K562 (cell line): ENCODE data around the gene RIIAD1. TPM values are rescaled to one million over a fixed set of nuclear protein-coding genes. Genes with fewer than 3 reads are reported as not detected.

Source experiments
- CLOCK ChIP-seq: fragments of 250-450 bp; sonication (Bioruptor Pico); IDR thresholded peaks from 2 replicates; pipeline ENCODE4 v1.4.0; 2020; ENCODE audit warnings: mild to moderate bottlenecking, moderate library complexity, borderline replicate concordance
- CXXC5 ChIP-seq: fragments of 250-450 bp; sonication (Bioruptor Pico); IDR thresholded peaks from 2 replicates; pipeline ENCODE4 v1.8.0; 2022; ENCODE audit warnings: inconsistent platforms, mild to moderate bottlenecking, moderate library complexity
- ETV6 ChIP-seq, 3 experiments: fragments of 150-350 bp in 1 of 3; sonication (generic) in 1 of 3; formaldehyde crosslinking in 1 of 3; IDR thresholded peaks; 2 replicates each; pipeline versions ENCODE4 v1.6.1 to v1.8.0; 2014 to 2022; ENCODE audit warnings: borderline replicate concordance in 2 of 3, low read depth in 2 of 3, antibody characterized with exemption in 1 of 3, low read length in 1 of 3, mild to moderate bottlenecking in 1 of 3, missing genetic modification reagents in 1 of 3
- FOSL1 ChIP-seq: fragments of 200-800 bp; sonication (Bioruptor generic); conservative IDR thresholded peaks from 2 replicates; pipeline ENCODE4 v1.6.1; 2016; ENCODE audit warnings: missing genetic modification characterization, missing compliant biosample characterization
- GATA2 ChIP-seq: sonication (generic); formaldehyde crosslinking; IDR thresholded peaks from 2 replicates; pipeline ENCODE4 v1.4.0; 2020; ENCODE audit warnings: mild to moderate bottlenecking, missing genetic modification reagents
- GATAD2B ChIP-seq: fragments of 450-650 bp; IDR thresholded peaks from 2 replicates; pipeline ENCODE4 v1.6.1; 2017; ENCODE audit warnings: mild to moderate bottlenecking, borderline replicate concordance
- IFI16 ChIP-seq: fragments of 250-450 bp; sonication (Bioruptor Pico); IDR thresholded peaks from 2 replicates; pipeline ENCODE4 v2.1.2; 2022; ENCODE audit warnings: mild to moderate bottlenecking, inconsistent platforms
- IRF2 ChIP-seq: sonication (generic); formaldehyde crosslinking; IDR thresholded peaks from 2 replicates; pipeline ENCODE4 v1.8.1; 2022; ENCODE audit warnings: mild to moderate bottlenecking, missing genetic modification reagents
- KAT2B ChIP-seq: IDR thresholded peaks from one replicate; pipeline ENCODE4 v1.6.1; 2012; ENCODE audit warnings: low read depth, mild to moderate bottlenecking, control low read depth, inconsistent platforms, low read length, moderate library complexity
- NEUROD1 ChIP-seq: fragments of 150-350 bp; IDR thresholded peaks from 2 replicates; pipeline ENCODE4 v1.6.1; 2014; ENCODE audit warnings: borderline replicate concordance, low read length, low read depth; ENCODE audit not compliant: partially characterized antibody
- NFIX ChIP-seq: fragments of 250-450 bp; sonication (Bioruptor Pico); IDR thresholded peaks from 2 replicates; pipeline ENCODE4 v1.4.0; 2020; ENCODE audit warnings: low read depth, mild to moderate bottlenecking, moderate library complexity
- RBM17 ChIP-seq: fragments of 200-400 bp; formaldehyde crosslinking; IDR thresholded peaks from 2 replicates; pipeline ENCODE4 v1.6.1; 2017; ENCODE audit warnings: low read depth, mild to moderate bottlenecking, low read length, borderline replicate concordance
- SAFB2 ChIP-seq: fragments of 200-400 bp; formaldehyde crosslinking; IDR thresholded peaks from 2 replicates; pipeline ENCODE4 v1.6.1; 2018; ENCODE audit warnings: borderline replicate concordance, low read length, low read depth, moderate library complexity; ENCODE audit not compliant: severe bottlenecking
- SMC3 ChIP-seq: conservative IDR thresholded peaks from 2 replicates; pipeline ENCODE4 v1.6.1; 2011; ENCODE audit warnings: low read depth, low read length, improper control_type of control experiment; ENCODE audit not compliant: insufficient read depth
- TAF15 ChIP-seq: fragments of 200-400 bp; formaldehyde crosslinking; IDR thresholded peaks from 2 replicates; pipeline ENCODE4 v1.6.1; 2017; ENCODE audit warnings: mild to moderate bottlenecking, low read depth, low read length, moderate library complexity
- TCF7 ChIP-seq: sonication (generic); IDR thresholded peaks from 2 replicates; pipeline ENCODE4 v1.6.1; 2016; ENCODE audit warnings: antibody characterized with exemption, borderline replicate concordance
- ZFP36 ChIP-seq: fragments of 150-350 bp; IDR thresholded peaks from 2 replicates; pipeline ENCODE4 v1.6.1; 2018; ENCODE audit warnings: low read length, low read depth; ENCODE audit not compliant: partially characterized antibody
- ZFX ChIP-seq: sonication (generic); formaldehyde crosslinking; IDR thresholded peaks from 2 replicates; pipeline ENCODE4 v1.8.0; 2022; ENCODE audit warnings: mild to moderate bottlenecking, missing genetic modification reagents, moderate library complexity
- ZNF384 ChIP-seq: IDR thresholded peaks from 2 replicates; pipeline ENCODE4 v1.6.1; 2012; ENCODE audit warnings: low read depth, low read length, improper control_type of control experiment
- polyA plus RNA-seq, 8 experiments: library from polyadenylated mRNA; depleted of rRNA in 4 of 8; stranded (reverse) in 5 of 8; unstranded in 3 of 8; fragments of >200 nt; fragmentation: Nextera tagmentation in 2 of 8; fragmentation: Illumina TruSeq in 1 of 8; extraction: Ambion mirVana in 2 of 8; extraction: Trizol in 1 of 8; gene quantifications; 2 replicates each; pipeline versions ENCODE4 v1.2.1 to v1.2.3, GENCODE V29; 2011 to 2014; ENCODE audit warnings: inconsistent platforms in 1 of 8, missing spikeins in 1 of 8
- total RNA-seq, 7 experiments: library from RNA; depleted of rRNA in 6 of 7; stranded (reverse); fragments of >200 nt in 6 of 7; fragmentation: Illumina TruSeq in 2 of 7; extraction: Trizol in 2 of 7; gene quantifications; 2 replicates each; pipeline versions ENCODE4 v1.2.1 to v1.2.3, GENCODE V29; 2011 to 2021; ENCODE audit warnings: low replicate concordance in 1 of 7
- TF ChIP-seq, protein P1 (sequence below): fragments of 250-450 bp; sonication (Bioruptor Pico); IDR thresholded peaks from 2 replicates; pipeline ENCODE4 v1.8.0; 2022; ENCODE audit warnings: inconsistent platforms, mild to moderate bottlenecking, moderate library complexity, borderline replicate concordance

RIIAD1 gene
- total and polyA plus RNA-seq, 9 of the 15 experiments (the other 6 are each of a cell fraction or from before 2014, with no cell fraction given) = not detected

GRCh38 chr1:151716771-151717631 lies 4.3 kb upstream of the RIIAD1 start, which contains the start of gene CELF3 (continued):
- TF ChIP-seq, protein P1, sequence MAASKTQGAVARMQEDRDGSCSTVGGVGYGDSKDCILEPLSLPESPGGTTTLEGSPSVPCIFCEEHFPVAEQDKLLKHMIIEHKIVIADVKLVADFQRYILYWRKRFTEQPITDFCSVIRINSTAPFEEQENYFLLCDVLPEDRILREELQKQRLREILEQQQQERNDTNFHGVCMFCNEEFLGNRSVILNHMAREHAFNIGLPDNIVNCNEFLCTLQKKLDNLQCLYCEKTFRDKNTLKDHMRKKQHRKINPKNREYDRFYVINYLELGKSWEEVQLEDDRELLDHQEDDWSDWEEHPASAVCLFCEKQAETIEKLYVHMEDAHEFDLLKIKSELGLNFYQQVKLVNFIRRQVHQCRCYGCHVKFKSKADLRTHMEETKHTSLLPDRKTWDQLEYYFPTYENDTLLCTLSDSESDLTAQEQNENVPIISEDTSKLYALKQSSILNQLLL (CRISPR knock-in tag) = no peak
- TF ChIP-seq TAF15 (no peak), SMC3 (no peak), NFIX (no peak), TCF7 (no peak), GATAD2B (no peak), FOSL1 (tag) (no peak), ZFX (CRISPR knock-in tag) (no peak), IRF2 (CRISPR knock-in tag) (no peak), GATA2 (no peak; the same call in 1 of the 2 replicates), KAT2B (no peak), ETV6 (IDR thresholded peaks at IDR 0.05; ENCODE audit: borderline replicate concordance in 1 of 2, low read depth in 2 of 2, low read length in 1 of 2) (no peak), ETV6 (CRISPR knock-in tag; IDR thresholded peaks at IDR 0.05; ENCODE audit: borderline replicate concordance) (no peak), CLOCK (CRISPR knock-in tag) (no peak), CXXC5 (CRISPR knock-in tag) (no peak), IFI16 (CRISPR knock-in tag) (no peak), SAFB2 (no peak), ZNF384 (no peak), NEUROD1 (peak; percentile 32), ZFP36 (no peak), RBM17 (no peak)
